Gastroesophageal sphincter (tissue), 3 donors: ENCODE results near the gene UPK3BL2.
"Not testable (repeated sequence)": the region's sequence is repeated elsewhere in the genome, so short reads cannot be mapped to it uniquely, and the experiment has no call there.

Source experiments
- POLR2A ChIP-seq, 2 donors: fragments of 450-650 bp; IDR thresholded peaks; one replicate each; pipeline ENCODE4 v1.6.1; 2017; ENCODE audit warnings: antibody characterized with exemption in 2 of 2, mild to moderate bottlenecking in 2 of 2, moderate library complexity in 1 of 2
- TF ChIP-seq, protein P1 (sequence below), 4 experiments: fragments of 200-600 bp in 2 of 4; fragments of 450-650 bp in 2 of 4; sonication (generic) in 1 of 4; IDR thresholded peaks; one replicate each; pipeline ENCODE4 v1.5.1; 2017 to 2019; ENCODE audit warnings: antibody characterized with exemption in 4 of 4, mild to moderate bottlenecking in 2 of 4, moderate library complexity in 2 of 4

GRCh38 chr7:102545288-102545687 is 1.8 kb upstream of the UPK3BL2 start:
- TF ChIP-seq POLR2A (IDR thresholded peaks at IDR 0.05) = not testable (repeated sequence)
- TF ChIP-seq, protein P1, sequence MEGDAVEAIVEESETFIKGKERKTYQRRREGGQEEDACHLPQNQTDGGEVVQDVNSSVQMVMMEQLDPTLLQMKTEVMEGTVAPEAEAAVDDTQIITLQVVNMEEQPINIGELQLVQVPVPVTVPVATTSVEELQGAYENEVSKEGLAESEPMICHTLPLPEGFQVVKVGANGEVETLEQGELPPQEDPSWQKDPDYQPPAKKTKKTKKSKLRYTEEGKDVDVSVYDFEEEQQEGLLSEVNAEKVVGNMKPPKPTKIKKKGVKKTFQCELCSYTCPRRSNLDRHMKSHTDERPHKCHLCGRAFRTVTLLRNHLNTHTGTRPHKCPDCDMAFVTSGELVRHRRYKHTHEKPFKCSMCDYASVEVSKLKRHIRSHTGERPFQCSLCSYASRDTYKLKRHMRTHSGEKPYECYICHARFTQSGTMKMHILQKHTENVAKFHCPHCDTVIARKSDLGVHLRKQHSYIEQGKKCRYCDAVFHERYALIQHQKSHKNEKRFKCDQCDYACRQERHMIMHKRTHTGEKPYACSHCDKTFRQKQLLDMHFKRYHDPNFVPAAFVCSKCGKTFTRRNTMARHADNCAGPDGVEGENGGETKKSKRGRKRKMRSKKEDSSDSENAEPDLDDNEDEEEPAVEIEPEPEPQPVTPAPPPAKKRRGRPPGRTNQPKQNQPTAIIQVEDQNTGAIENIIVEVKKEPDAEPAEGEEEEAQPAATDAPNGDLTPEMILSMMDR (IDR thresholded peaks at IDR 0.05) = not testable (repeated sequence)
